Loucy (cell line): Measurements from ENCODE around the gene CLASP1.

Experiments
- EZH2phosphoT487 ChIP-seq: fragments of 200-600 bp; IDR thresholded peaks from 2 replicates; pipeline ENCODE4 v1.6.1; 2018; ENCODE audit warnings: antibody characterized with exemption, mild to moderate bottlenecking, moderate library complexity, borderline replicate concordance
- TF ChIP-seq, protein P1 (sequence below): fragments of 200-600 bp; sonication (generic); conservative IDR thresholded peaks from 2 replicates; pipeline ENCODE4 v1.5.1; 2014; ENCODE audit warnings: mild to moderate bottlenecking, antibody characterized with exemption, low read length

DNA sequence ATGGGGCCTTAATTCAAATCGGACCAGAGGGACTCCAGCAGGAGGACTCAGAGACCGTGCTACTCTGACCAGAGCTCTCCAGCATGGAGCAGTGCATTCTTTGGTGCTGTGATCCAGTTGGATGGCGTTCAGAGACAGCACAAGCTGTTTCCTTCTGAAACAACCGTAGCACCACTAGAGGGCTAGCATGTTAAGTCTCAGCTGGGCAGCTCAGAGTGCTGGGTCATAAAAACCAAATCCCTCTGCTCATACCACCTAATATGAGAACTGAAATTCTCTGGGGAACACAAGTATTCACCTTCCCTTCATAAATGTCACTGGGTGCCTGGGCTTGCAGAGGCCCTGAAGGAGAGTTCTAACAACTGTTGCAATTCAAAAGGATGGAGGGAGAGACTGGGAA is 266.5 kb downstream of the CLASP1 start:
- TF ChIP-seq, protein P1, sequence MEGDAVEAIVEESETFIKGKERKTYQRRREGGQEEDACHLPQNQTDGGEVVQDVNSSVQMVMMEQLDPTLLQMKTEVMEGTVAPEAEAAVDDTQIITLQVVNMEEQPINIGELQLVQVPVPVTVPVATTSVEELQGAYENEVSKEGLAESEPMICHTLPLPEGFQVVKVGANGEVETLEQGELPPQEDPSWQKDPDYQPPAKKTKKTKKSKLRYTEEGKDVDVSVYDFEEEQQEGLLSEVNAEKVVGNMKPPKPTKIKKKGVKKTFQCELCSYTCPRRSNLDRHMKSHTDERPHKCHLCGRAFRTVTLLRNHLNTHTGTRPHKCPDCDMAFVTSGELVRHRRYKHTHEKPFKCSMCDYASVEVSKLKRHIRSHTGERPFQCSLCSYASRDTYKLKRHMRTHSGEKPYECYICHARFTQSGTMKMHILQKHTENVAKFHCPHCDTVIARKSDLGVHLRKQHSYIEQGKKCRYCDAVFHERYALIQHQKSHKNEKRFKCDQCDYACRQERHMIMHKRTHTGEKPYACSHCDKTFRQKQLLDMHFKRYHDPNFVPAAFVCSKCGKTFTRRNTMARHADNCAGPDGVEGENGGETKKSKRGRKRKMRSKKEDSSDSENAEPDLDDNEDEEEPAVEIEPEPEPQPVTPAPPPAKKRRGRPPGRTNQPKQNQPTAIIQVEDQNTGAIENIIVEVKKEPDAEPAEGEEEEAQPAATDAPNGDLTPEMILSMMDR, result peak; percentile 14; the same call in 1 of the 2 replicates
- TF ChIP-seq EZH2phosphoT487, result no peak
